Measurements from ENCODE around the gene SP3. TPM values are rescaled to one million over a fixed set of nuclear protein-coding genes. Genes with fewer than 3 reads are reported as not detected.

Gene SP3
- total and polyA plus RNA-seq, 9 of the 15 experiments (the other 6 are each of a cell fraction or from before 2014, with no cell fraction given) = 12.0 to 106 (median 74.9) TPM

GRCh38 chr2:173990245-173990644, 25.1 kb upstream of the SP3 start (continued):
- TF ChIP-seq CUX1 (CRISPR knock-in tag; IDR thresholded peaks at IDR 0.05) (no peak), SNRNP70 (optimal IDR thresholded peaks at IDR 0.05; ENCODE audit: low read depth, low read length) (no peak), ZBTB40 (IDR thresholded peaks at IDR 0.05) (no peak), ZBTB40 (CRISPR knock-in tag; IDR thresholded peaks at IDR 0.05) (no peak)

Data from K562 (cell line).